H9 (cell line): ENCODE results near the gene TENM4. TPM values are rescaled to one million over a fixed set of nuclear protein-coding genes. Genes with fewer than 3 reads are reported as not detected.

Source experiments
- DNase-seq: peaks from one replicate; pipeline ENCODE4 v3.0.0-alpha.2; 2017
- H2AFZ ChIP-seq: one replicate; pipeline ENCODE4 v1.6.1; 2013; ENCODE audit warnings: mild to moderate bottlenecking, low read length, control low read depth, moderate library complexity
- H2AK5ac ChIP-seq: 2 replicates; pipeline ENCODE4 v1.6.1; 2013; ENCODE audit warnings: low read length, control low read depth, mixed read lengths; ENCODE audit not compliant: insufficient read length
- H2BK120ac ChIP-seq: one replicate; pipeline ENCODE4 v1.6.1; 2013; ENCODE audit warnings: low read depth, mild to moderate bottlenecking, low read length, control low read depth, inconsistent platforms; ENCODE audit not compliant: poor library complexity, severe bottlenecking
- H2BK12ac ChIP-seq: 2 replicates; pipeline ENCODE4 v1.6.1; 2013; ENCODE audit warnings: low read length, control low read depth, mixed read lengths, low read depth; ENCODE audit not compliant: insufficient read length
- H2BK15ac ChIP-seq: 2 replicates; pipeline ENCODE4 v1.6.1; 2013; ENCODE audit warnings: low read depth, low read length, control low read depth
- H2BK20ac ChIP-seq: one replicate; pipeline ENCODE4 v1.6.1; 2013; ENCODE audit warnings: low read depth, mild to moderate bottlenecking, low read length, control low read depth, inconsistent platforms; ENCODE audit not compliant: poor library complexity, severe bottlenecking
- H2BK5ac ChIP-seq: 2 replicates; pipeline ENCODE4 v1.6.1; 2013; ENCODE audit warnings: low read length, control low read depth, mixed read lengths; ENCODE audit not compliant: insufficient read length
- H3K14ac ChIP-seq: 2 replicates; pipeline ENCODE4 v1.6.1; 2013; ENCODE audit warnings: low read length, control low read depth; ENCODE audit not compliant: insufficient read depth
- H3K18ac ChIP-seq: 2 replicates; pipeline ENCODE4 v1.6.1; 2013; ENCODE audit warnings: low read depth, mild to moderate bottlenecking, mixed read lengths, low read length, control low read depth; ENCODE audit not compliant: insufficient read length
- H3K23ac ChIP-seq: 2 replicates; pipeline ENCODE4 v1.6.1; 2013; ENCODE audit warnings: low read length, control low read depth, mixed read lengths, low read depth; ENCODE audit not compliant: insufficient read length
- H3K23me2 ChIP-seq: 2 replicates; pipeline ENCODE4 v1.6.1; 2013; ENCODE audit warnings: low read depth, mild to moderate bottlenecking, mixed read lengths, low read length, control low read depth; ENCODE audit not compliant: insufficient read length, poor library complexity, severe bottlenecking
- H3K27ac ChIP-seq: 2 replicates; pipeline ENCODE4 v1.5.1; 2013; ENCODE audit warnings: low read length, control low read depth, mixed read lengths, low read depth; ENCODE audit not compliant: insufficient read length
- H3K27me3 ChIP-seq: 2 replicates; pipeline ENCODE4 v1.6.1; 2013; ENCODE audit warnings: low read length, control low read depth, inconsistent platforms; ENCODE audit not compliant: insufficient read depth
- H3K4ac ChIP-seq: 2 replicates; pipeline ENCODE4 v1.6.1; 2013; ENCODE audit warnings: low read depth, mild to moderate bottlenecking, control low read depth, inconsistent platforms, low read length, moderate library complexity
- H3K4me1 ChIP-seq: 2 replicates; pipeline ENCODE4 v1.6.1; 2013; ENCODE audit warnings: low read length, control low read depth, inconsistent platforms; ENCODE audit not compliant: insufficient read depth
- H3K4me2 ChIP-seq: 2 replicates; pipeline ENCODE4 v1.6.1; 2013; ENCODE audit warnings: low read length, control low read depth, mixed read lengths; ENCODE audit not compliant: insufficient read length, insufficient read depth
- H3K56ac ChIP-seq: 2 replicates; pipeline ENCODE4 v1.6.1; 2013; ENCODE audit warnings: low read depth, mild to moderate bottlenecking, mixed read lengths, low read length, control low read depth; ENCODE audit not compliant: insufficient read length
- H3K79me1 ChIP-seq: 2 replicates; pipeline ENCODE4 v1.6.1; 2013; ENCODE audit warnings: low read depth, mild to moderate bottlenecking, moderate library complexity, low read length, control low read depth, inconsistent platforms; ENCODE audit not compliant: insufficient read depth, poor library complexity, severe bottlenecking
- H3K79me2 ChIP-seq: 2 replicates; pipeline ENCODE4 v1.6.1; 2013; ENCODE audit warnings: low read length, control low read depth, inconsistent platforms; ENCODE audit not compliant: insufficient read depth
- H3K9ac ChIP-seq: 2 replicates; pipeline ENCODE4 v1.6.1; 2013; ENCODE audit warnings: low read length, control low read depth, mixed read lengths; ENCODE audit not compliant: insufficient read length; ENCODE audit errors: extremely low read depth
- H3K9me3 ChIP-seq: one replicate; pipeline ENCODE4 v1.6.1; 2013; ENCODE audit warnings: low read depth, low read length, inconsistent platforms; ENCODE audit not compliant: control insufficient read depth
- H3T11ph ChIP-seq: one replicate; pipeline ENCODE4 v1.6.1; 2013; ENCODE audit warnings: mild to moderate bottlenecking, low read length, control low read depth, inconsistent platforms
- H4K20me1 ChIP-seq: one replicate; pipeline ENCODE4 v1.6.1; 2013; ENCODE audit not compliant: control insufficient read depth, insufficient read length, insufficient read depth
- H4K5ac ChIP-seq: 2 replicates; pipeline ENCODE4 v1.6.1; 2013; ENCODE audit warnings: low read depth, mild to moderate bottlenecking, mixed read lengths, low read length, control low read depth; ENCODE audit not compliant: insufficient read length
- H4K8ac ChIP-seq: replicated peaks from 2 replicates; pipeline ENCODE4 v1.6.1; 2013; ENCODE audit warnings: low read length, control low read depth, mixed read lengths, low read depth; ENCODE audit not compliant: insufficient read length
- H4K91ac ChIP-seq: 2 replicates; pipeline ENCODE4 v1.6.1; 2013; ENCODE audit warnings: low read depth, mild to moderate bottlenecking, moderate library complexity, mixed read lengths, low read length, control low read depth; ENCODE audit not compliant: insufficient read length
- H3K27ac Mint-ChIP-seq, 3 experiments: 2 replicates in 2 of 3; 3 replicates in 1 of 3; pipeline ENCODE4 v1.8.0; 2020 to 2021; ENCODE audit warnings: mixed read lengths in 3 of 3, mild to moderate bottlenecking in 1 of 3, moderate library complexity in 1 of 3
- H3K27me3 Mint-ChIP-seq: 2 replicates; pipeline ENCODE4 v1.8.0; 2021; ENCODE audit warnings: low read depth, mild to moderate bottlenecking, moderate library complexity, mixed read lengths
- H3K36me3 Mint-ChIP-seq, 3 experiments: 2 replicates in 2 of 3; 3 replicates in 1 of 3; pipeline ENCODE4 v1.8.0; 2020 to 2021; ENCODE audit warnings: low read depth in 3 of 3, mixed read lengths in 3 of 3; ENCODE audit not compliant: insufficient read depth in 1 of 3
- H3K4me1 Mint-ChIP-seq, 2 experiments: 2 replicates each; pipeline ENCODE4 v1.8.0; 2020; ENCODE audit warnings: mixed read lengths in 2 of 2
- H3K4me3 Mint-ChIP-seq, 2 experiments: 2 replicates in 1 of 2; 3 replicates in 1 of 2; pipeline ENCODE4 v1.8.0; 2020 to 2021; ENCODE audit warnings: mild to moderate bottlenecking in 2 of 2, mixed read lengths in 2 of 2, moderate library complexity in 1 of 2
- H3K9me3 Mint-ChIP-seq, 2 experiments: 2 replicates in 1 of 2; 3 replicates in 1 of 2; pipeline ENCODE4 v1.8.0; 2020; ENCODE audit warnings: mild to moderate bottlenecking in 2 of 2, mixed read lengths in 2 of 2, moderate library complexity in 1 of 2
- WGBS: extraction: QIAGEN DNeasy Blood & Tissue Kit; methylation state at CpG from one replicate; pipeline ENCODE4 v1.1.7; 2013; ENCODE audit warnings: missing lambda C conversion rate, low lambda C conversion rate, mixed read lengths; ENCODE audit not compliant: insufficient read length; ENCODE audit errors: extremely low coverage; 5-methylcytosine and 5-hydroxymethylcytosine counted together
- total RNA-seq: library from RNA; stranded (reverse); gene quantifications from 2 replicates; pipeline ENCODE4 v1.2.1, GENCODE V29; 2021
- TF ChIP-seq, protein P1 (sequence below): fragments of 200-600 bp; sonication (generic); conservative IDR thresholded peaks from 3 replicates; pipeline ENCODE4 v1.8.0; 2021; ENCODE audit warnings: antibody characterized with exemption, mild to moderate bottlenecking

The TENM4 gene
- total RNA-seq, 1 experiment from 2014 or later, result 4.6 TPM

DNA sequence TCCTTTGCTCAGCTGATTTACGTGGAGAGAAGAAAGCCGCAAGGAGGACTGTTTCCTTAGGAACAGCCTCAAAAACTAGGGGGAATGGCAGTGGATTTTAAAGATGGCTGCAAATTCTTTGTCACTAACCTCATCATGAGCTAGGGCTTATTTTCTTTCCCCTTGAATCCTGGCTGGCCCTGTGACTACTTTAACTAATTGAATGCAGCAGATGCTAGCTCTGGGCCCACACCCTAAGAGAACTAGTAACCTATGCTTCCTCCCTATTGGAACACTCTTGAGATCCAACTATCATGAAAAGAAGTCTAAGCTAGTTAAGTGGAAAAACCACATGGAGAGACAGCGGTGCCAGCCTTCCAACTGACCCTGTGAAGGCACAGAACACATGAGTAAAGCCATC is 444.8 kb downstream of the TENM4 start:
- Histone ChIP-seq H3K4me1 (no peaks in the 10 kb centered on the region), H4K5ac (no peak overlapping the region), H2BK5ac (no peak overlapping the region), H2BK20ac (no peak overlapping the region), H3K4me2 (no peak overlapping the region), H3K27me3 (no peaks in the 10 kb centered on the region), H3K23me2 (no peaks in the 10 kb centered on the region), H3K4ac (no peak overlapping the region), H3T11ph (no peak overlapping the region), H3K9ac (no peak overlapping the region), H2BK15ac (no peak overlapping the region), H3K79me2 (no peaks in the 10 kb centered on the region), H3K14ac (no peak overlapping the region), H3K9me3 (no peaks in the 10 kb centered on the region), H3K79me1 (no peaks in the 10 kb centered on the region), H3K56ac (no peak overlapping the region), H2AFZ (no peak overlapping the region), H2AK5ac (no peak overlapping the region), H3K23ac (no peak overlapping the region), H4K91ac (no peak overlapping the region), H4K8ac (no peak overlapping the region), H4K20me1 (no peaks in the 10 kb centered on the region), H2BK12ac (no peak overlapping the region), H3K27ac (no peak overlapping the region), H3K18ac (no peak overlapping the region), H2BK120ac (no peak overlapping the region)
- WGBS, result no CpG with 5 or more reads among the region's 3 CpGs
- DNase-seq, result no peak
- TF ChIP-seq, protein P1, sequence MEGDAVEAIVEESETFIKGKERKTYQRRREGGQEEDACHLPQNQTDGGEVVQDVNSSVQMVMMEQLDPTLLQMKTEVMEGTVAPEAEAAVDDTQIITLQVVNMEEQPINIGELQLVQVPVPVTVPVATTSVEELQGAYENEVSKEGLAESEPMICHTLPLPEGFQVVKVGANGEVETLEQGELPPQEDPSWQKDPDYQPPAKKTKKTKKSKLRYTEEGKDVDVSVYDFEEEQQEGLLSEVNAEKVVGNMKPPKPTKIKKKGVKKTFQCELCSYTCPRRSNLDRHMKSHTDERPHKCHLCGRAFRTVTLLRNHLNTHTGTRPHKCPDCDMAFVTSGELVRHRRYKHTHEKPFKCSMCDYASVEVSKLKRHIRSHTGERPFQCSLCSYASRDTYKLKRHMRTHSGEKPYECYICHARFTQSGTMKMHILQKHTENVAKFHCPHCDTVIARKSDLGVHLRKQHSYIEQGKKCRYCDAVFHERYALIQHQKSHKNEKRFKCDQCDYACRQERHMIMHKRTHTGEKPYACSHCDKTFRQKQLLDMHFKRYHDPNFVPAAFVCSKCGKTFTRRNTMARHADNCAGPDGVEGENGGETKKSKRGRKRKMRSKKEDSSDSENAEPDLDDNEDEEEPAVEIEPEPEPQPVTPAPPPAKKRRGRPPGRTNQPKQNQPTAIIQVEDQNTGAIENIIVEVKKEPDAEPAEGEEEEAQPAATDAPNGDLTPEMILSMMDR, result no peak
- Mint-ChIP-seq H3K4me1 (no peaks in the 10 kb centered on the region), H3K4me3 (no peak overlapping the region), H3K27me3 (peaks cover 13% of the 10 kb centered on the region), H3K36me3 (peaks cover 5 to 14% (median 11%) of the 10 kb centered on the region in 3 experiments; a peak in 6 of 7 replicates), H3K9me3 (peaks cover 10 to 12% of the 10 kb centered on the region in 2 experiments), H3K27ac (no peak overlapping the region)
